VCaP (cell line): ENCODE measurements around the gene SLC2A13.

ENCODE experiments used
- H3K27ac ChIP-seq: fragments of 450-650 bp; 2 replicates; pipeline ENCODE4 v1.5.1; 2017
- TF ChIP-seq, protein P1 (sequence below): fragments of 450-650 bp; conservative IDR thresholded peaks from 2 replicates; pipeline ENCODE4 v1.5.1; 2017; ENCODE audit warnings: mild to moderate bottlenecking, moderate library complexity

SLC2A13 gene

DNA sequence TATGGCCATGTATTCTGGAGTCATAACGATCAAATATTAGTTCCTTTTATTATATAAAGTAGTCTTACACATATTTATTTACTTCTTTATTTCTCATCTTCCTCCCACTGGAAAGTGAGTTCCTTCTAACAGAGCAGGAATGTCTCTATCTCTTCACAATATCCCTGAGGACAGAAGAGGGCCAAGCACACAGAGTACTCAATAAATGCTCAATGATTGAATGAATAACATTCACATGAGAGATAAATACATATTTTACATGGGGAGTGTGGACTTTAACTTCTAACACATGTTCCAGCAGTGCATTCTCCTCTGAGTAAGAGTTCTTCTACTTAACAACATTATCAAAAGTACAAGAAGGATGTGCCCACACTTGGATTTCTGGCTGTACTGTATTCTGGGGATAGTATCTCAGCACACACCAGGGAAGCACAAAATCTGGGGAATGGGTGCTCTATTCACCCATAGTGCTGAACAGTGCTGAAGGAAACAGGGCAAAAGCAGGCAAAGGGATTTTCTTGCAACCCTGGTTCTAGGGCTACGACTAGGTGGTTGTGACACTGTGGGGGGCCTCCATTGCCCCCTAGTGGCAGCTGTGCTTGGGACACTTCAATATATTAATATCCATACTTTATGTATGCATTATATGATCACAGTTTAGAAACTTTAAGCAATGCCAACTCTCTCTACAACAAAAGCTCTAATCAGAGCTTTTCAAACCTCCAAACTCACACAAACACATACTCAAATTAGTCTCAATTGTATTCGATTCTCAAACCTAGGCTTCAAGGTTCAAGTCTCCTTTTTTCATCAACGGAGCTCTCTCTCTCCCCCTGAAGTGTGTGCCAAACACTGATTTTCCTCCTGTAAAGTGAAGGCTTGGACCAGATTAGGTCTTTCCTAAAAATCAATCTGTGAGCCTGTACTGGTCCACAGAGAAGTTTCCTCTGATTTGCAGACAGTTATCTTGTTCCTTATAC is 115.5 kb downstream of the SLC2A13 start:
- no peak overlapping the region for H3K27ac ChIP-seq
- TF ChIP-seq, protein P1, sequence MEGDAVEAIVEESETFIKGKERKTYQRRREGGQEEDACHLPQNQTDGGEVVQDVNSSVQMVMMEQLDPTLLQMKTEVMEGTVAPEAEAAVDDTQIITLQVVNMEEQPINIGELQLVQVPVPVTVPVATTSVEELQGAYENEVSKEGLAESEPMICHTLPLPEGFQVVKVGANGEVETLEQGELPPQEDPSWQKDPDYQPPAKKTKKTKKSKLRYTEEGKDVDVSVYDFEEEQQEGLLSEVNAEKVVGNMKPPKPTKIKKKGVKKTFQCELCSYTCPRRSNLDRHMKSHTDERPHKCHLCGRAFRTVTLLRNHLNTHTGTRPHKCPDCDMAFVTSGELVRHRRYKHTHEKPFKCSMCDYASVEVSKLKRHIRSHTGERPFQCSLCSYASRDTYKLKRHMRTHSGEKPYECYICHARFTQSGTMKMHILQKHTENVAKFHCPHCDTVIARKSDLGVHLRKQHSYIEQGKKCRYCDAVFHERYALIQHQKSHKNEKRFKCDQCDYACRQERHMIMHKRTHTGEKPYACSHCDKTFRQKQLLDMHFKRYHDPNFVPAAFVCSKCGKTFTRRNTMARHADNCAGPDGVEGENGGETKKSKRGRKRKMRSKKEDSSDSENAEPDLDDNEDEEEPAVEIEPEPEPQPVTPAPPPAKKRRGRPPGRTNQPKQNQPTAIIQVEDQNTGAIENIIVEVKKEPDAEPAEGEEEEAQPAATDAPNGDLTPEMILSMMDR: peak; percentile 96

GRCh38 chr12:39989501-39989900 is 116.4 kb downstream of the SLC2A13 start:
- no peak overlapping the region for H3K27ac ChIP-seq
- TF ChIP-seq, protein P1: no peak

GRCh38 chr12:39988574-39988973 is 117.3 kb downstream of the SLC2A13 start:
- TF ChIP-seq, protein P1: no peak
- H3K27ac ChIP-seq: no peak overlapping the region

GRCh38 chr12:39986674-39987073 is 119.2 kb downstream of the SLC2A13 start:
- H3K27ac ChIP-seq: no peak overlapping the region
- TF ChIP-seq, protein P1: no peak

- TF ChIP-seq, protein P1: no peak
- H3K27ac ChIP-seq: no peak overlapping the region
Observed at GRCh38 chr12:39984670-39985069, 121.2 kb downstream of the SLC2A13 start.

- H3K27ac ChIP-seq: no peak overlapping the region
- TF ChIP-seq, protein P1: no peak
Observed at GRCh38 chr12:39975374-39975918, 130.4 kb downstream of the SLC2A13 start.

- TF ChIP-seq, protein P1: no peak
- no peak overlapping the region for H3K27ac ChIP-seq
Observed at GRCh38 chr12:39972119-39972518, 133.8 kb downstream of the SLC2A13 start.
